Activated CD4-positive, alpha-beta T cell treated with anti-CD3 and anti-CD28 coated beads for 36 hours (primary cell): ENCODE data around the gene STARD13. TPM values are rescaled to one million over a fixed set of nuclear protein-coding genes. Genes with fewer than 3 reads are reported as not detected.

Source experiments
- ATAC-seq: fragments of 200-7000 bp; cut with Tn5 transposase; one replicate; pipeline ENCODE4 v1.10.0; 2021; ENCODE audit warnings: mild to moderate bottlenecking, moderate library complexity
- CTCF ChIA-PET: fragments of 350-600 bp; sonication (Branson Sonifier 250); formaldehyde crosslinking; loops from one replicate; lab custom pipeline; 2021; ENCODE audit warnings: antibody characterized with exemption; lab: Charles Lee
- POLR2A ChIA-PET: fragments of 350-600 bp; sonication (Branson Sonifier 250); formaldehyde crosslinking; loops from one replicate; lab custom pipeline; 2021; ENCODE audit warnings: antibody characterized with exemption, inconsistent platforms; lab: Charles Lee
- DNase-seq: peaks from one replicate; pipeline ENCODE4 v3.0.0-alpha.2; 2020
- H3K27ac Mint-ChIP-seq: one replicate; pipeline ENCODE4 v1.8.0; 2021; ENCODE audit warnings: mixed read lengths
- H3K27me3 Mint-ChIP-seq: one replicate; pipeline ENCODE4 v1.8.0; 2021; ENCODE audit warnings: mixed read lengths
- H3K36me3 Mint-ChIP-seq: one replicate; pipeline ENCODE4 v1.8.0; 2021; ENCODE audit warnings: low read depth, mixed read lengths
- H3K4me1 Mint-ChIP-seq: one replicate; pipeline ENCODE4 v1.8.0; 2021; ENCODE audit warnings: mixed read lengths
- H3K4me3 Mint-ChIP-seq: one replicate; pipeline ENCODE4 v1.8.0; 2021; ENCODE audit warnings: mild to moderate bottlenecking, moderate library complexity, mixed read lengths
- H3K9me3 Mint-ChIP-seq: one replicate; pipeline ENCODE4 v1.8.0; 2021; ENCODE audit warnings: low read depth, mixed read lengths
- intact Hi-C, 2 experiments: fragments of 100-400 bp; cut with DNase I in 1 of 2; cut with micrococcal nuclease in 1 of 2; formaldehyde crosslinking; loops; one replicate each; pipeline versions ENCODE4 v1.14.2 to v1.15.1; 2022 to 2024; cut with DNase I, micrococcal nuclease
- total RNA-seq, 2 experiments: library from RNA; stranded (reverse); gene quantifications; one replicate each; pipeline ENCODE4 v1.2.3, GENCODE V29; 2021

STARD13 gene
- total RNA-seq, 2 experiments from 2014 or later, result 0.35 to 0.57 TPM

DNA sequence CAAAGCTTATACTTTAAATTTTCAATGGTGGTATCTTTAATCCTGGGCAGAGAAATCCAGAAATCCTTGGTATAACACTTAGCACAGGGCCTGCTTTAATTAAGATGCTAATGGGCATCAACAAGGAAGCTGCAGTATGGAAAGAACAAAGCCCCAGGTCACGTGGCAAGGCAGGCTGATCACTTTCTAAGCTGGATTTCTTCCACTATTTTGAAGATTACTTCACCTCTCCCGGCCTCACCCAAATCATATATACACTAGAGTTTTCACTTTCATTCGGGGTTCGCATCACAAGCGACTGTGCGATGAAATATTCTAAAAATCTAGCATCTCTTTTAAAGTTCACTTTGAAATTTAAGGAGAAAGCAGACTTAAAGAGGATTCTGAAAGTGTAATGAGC, 71.8 kb downstream of the STARD13 start:
- no peak for DNase-seq
- Mint-ChIP-seq H3K36me3 (no peaks in the 10 kb centered on the region), H3K9me3 (no peaks in the 10 kb centered on the region), H3K4me1 (no peaks in the 10 kb centered on the region), H3K27me3 (peaks cover 2% of the 10 kb centered on the region), H3K4me3 (no peak overlapping the region), H3K27ac (no peak overlapping the region)
- ChIA-PET CTCF (interaction anchor here (0.8 to 0.9 kb wide), 2 partner anchors 11 to 15 kb away, joined by 3 to 4 read pairs; no protein-coding TSS in a partner anchor), POLR2A (no interaction called here)
- intact Hi-C loops, result no loop called here
- ATAC-seq, result no peak

DNA sequence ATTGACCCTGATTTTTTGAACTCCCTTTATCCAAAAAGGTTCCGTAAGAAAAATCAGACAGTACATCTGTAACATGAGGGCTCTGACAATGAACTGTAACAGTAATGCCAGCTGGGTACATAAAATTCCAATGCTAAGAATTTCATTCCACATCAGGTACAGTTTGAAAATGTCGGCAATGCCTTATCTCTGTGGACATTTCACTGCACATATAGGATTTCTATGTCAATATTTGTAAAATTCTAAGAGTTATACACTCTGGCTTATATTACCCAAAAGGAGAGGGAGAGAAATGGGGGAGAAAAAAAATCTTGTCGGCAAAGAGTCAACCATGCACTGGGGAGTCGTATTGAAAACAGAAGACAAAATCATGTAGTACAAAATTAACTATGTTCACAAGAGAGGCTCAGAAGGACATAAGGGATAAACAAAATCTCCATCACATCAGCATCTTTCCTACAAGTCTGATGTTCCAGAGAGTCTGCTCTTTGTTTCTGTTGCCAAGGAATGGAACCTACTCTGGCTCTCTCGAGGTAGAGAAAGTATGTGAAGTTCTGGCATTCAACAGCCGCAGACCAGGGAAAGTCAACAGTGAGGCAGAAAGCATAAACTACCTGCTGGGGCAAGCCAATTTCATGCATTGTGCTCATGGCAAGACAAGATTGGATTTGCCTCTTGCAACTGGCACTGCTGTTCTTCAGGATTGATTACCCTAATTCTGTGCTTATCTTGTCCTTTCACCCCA, 72.4 kb downstream of the STARD13 start:
- DNase-seq, result no peak
- Mint-ChIP-seq H3K36me3 (no peaks in the 10 kb centered on the region), H3K4me1 (no peaks in the 10 kb centered on the region), H3K9me3 (no peaks in the 10 kb centered on the region), H3K27me3 (peaks cover 3% of the 10 kb centered on the region), H3K27ac (no peak overlapping the region), H3K4me3 (no peak overlapping the region)
- ChIA-PET POLR2A (no interaction called here), CTCF (no interaction called here)
- ATAC-seq, result no peak
- intact Hi-C loops, result no loop called here

DNA sequence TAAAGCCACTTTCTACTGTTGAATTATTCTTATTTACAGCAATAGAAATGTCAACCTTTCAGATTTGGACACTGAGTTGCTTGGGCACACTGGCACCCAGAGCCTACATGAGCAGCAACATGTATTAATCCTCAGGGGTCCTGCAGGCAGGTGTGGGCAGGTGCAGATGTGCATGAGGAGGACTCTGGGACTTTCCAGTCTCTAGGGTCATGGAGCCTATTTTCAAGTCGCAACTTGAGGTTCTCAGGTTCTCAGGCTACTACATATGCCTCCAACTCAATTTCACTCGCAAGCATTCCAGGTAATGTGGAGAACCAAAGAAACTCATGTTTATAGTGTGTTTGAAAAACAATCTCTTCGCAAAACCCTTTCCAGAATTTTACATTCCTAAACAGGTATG, 73.2 kb downstream of the STARD13 start:
- no peak for ATAC-seq
- H3K36me3 Mint-ChIP-seq, result no peaks in the 10 kb centered on the region
- no peaks in the 10 kb centered on the region for H3K9me3 Mint-ChIP-seq
- H3K4me3 Mint-ChIP-seq, result no peak overlapping the region
- no peak overlapping the region for H3K27ac Mint-ChIP-seq
- peaks cover 9% of the 10 kb centered on the region for H3K27me3 Mint-ChIP-seq
- peaks cover 2% of the 10 kb centered on the region for H3K4me1 Mint-ChIP-seq
- ChIA-PET POLR2A (no interaction called here), CTCF (no interaction called here)
- no peak for DNase-seq
- intact Hi-C loops, result no loop called here

DNA sequence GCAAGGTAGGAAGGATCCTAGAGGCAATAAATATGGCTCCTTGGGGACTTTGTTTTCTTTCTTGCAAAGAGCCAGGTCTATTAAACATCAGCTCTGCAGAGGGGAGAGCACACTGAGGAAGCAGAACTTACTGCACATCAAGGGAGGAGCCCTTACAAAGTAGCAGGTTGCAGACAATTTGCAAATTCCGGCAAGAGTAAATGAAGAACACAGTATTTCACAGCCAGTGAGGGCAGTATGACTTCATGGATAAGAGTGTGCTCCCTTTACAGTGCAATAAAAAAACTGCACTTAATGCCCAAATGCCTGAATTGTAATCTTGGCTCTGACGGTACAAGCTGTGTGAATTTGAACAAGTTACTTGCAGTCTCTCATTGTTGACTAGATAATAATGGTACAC, 75.5 kb downstream of the STARD13 start:
- peaks cover 11% of the 10 kb centered on the region for H3K27me3 Mint-ChIP-seq
- CTCF ChIA-PET, result interaction anchor here (0.6 to 1.9 kb wide), 2 partner anchors 13 to 20 kb away, joined by 3 to 4 read pairs; no protein-coding TSS in a partner anchor

DNA sequence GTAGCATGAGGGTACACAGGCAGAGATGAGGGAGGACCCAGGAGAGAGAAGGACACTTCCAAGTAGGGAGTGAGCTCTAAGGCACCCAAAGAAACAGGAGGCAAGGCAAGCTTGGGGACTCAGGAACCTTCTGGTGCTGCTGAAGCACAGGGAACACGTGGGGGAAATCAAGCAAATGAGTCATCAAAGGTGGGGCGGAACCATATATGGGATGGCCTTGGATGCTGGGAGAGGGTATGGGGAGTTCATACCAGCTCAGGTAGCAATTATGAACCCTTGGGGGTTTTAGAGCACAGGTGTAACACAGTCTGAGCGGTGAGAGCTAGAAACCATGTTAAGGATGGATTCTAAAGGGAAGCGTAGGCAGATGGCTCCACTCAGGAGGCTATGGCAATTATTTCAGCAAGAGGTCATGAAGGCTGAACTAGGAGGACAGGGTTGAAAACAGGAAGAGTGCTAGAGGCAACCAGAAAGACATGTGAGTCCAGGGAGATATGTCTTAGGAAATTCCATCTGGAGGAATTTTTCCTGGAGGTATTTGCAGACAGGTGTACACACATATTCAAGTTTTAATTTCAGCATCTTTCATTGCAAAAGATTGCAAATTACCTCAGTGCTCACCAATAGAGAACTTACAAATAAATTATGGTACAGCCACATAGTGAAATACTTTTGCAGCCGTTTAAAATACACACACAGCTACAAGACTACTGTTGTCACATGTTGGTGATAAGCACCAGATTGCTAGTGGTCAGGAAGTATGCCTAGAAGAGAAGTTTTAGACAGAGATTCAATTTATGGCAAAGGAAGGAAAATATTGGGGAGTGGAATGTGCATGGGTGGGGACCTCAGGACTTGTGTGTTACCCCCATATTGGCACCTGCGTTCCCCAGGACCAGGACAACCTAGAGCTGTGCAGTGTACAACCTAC, 77.0 kb downstream of the STARD13 start:
- Mint-ChIP-seq H3K36me3 (no peaks in the 10 kb centered on the region), H3K9me3 (no peaks in the 10 kb centered on the region), H3K27me3 (peaks cover 14% of the 10 kb centered on the region), H3K4me1 (peaks cover 21% of the 10 kb centered on the region), H3K4me3 (no peak overlapping the region), H3K27ac (no peak overlapping the region)
- DNase-seq, result no peak
- CTCF ChIA-PET, result interaction anchor here (1.0 to 1.9 kb wide), 3 partner anchors 17 to 21 kb away, joined by 3 to 4 read pairs (median 3); no protein-coding TSS in a partner anchor
- POLR2A ChIA-PET, result no interaction called here
- no peak for ATAC-seq
- intact Hi-C loops, result no loop called here

More for the DNA sequence above, 75.5 kb downstream of the STARD13 start:
- POLR2A ChIA-PET, result no interaction called here
- Mint-ChIP-seq H3K27ac (no peak overlapping the region), H3K36me3 (no peaks in the 10 kb centered on the region), H3K4me3 (no peak overlapping the region), H3K4me1 (peaks cover 11% of the 10 kb centered on the region), H3K9me3 (no peaks in the 10 kb centered on the region)
- intact Hi-C loops, result no loop called here
- no peak for ATAC-seq
- DNase-seq, result no peak

DNA sequence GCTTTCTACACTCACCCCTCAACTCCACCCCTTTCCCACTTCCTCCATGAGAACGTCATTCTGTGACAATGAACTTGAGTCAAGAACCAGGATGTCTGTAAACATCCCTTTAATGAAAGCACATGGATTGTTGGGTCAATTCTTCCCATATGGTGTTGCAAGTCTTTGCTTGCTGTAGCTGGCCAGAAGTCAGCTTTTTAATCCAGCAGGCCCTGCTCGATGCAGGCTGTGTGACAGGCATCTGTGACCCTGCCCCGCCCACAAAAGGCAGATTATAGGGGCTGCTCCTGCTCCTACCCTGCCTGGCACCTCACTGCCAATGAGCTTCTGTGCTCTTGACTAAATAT, 78.0 kb downstream of the STARD13 start:
- CTCF ChIA-PET, result interaction anchor here (0.6 to 1.1 kb wide), 3 partner anchors 18 to 680 kb away, joined by 3 read pairs; no protein-coding TSS in a partner anchor
- H3K4me3 Mint-ChIP-seq, result no peak overlapping the region

DNA sequence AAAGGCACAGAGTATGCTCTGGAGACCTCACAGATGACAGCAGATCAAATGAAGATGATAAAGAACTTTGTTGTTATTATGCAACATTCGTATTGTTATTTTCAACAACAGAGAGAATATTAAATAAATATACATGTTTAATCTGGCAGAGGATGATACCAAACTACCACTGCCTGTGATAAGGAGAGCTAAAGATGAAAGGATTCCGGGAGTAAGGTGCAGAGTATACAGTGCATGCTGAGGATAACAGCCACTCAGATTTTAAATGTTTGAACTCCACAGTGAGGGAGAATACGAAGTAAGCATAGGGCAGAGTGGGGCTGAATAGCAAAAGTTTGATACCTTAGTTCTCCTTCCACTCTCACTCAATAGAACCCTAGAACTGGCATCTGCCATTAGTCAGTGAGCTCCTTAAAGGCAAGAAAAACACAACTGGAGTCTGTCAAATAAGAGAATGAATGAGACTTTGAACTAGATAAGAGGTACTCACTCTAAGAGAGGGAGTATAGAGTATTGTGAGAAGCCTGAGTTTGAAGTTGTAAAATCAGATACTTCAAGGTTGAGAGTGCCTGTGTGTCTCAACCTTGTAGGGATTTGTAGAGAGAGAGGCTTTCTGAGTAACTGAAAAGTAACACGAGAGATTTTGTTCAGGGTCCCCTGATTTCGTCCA, 78.5 kb downstream of the STARD13 start:
- no peak overlapping the region for H3K27ac Mint-ChIP-seq
- no peak for DNase-seq
- H3K36me3 Mint-ChIP-seq, result no peaks in the 10 kb centered on the region
- POLR2A ChIA-PET, result no interaction called here
- no peak overlapping the region for H3K4me3 Mint-ChIP-seq
- intact Hi-C loops, result no loop called here
- peaks cover 23% of the 10 kb centered on the region for H3K4me1 Mint-ChIP-seq
- H3K9me3 Mint-ChIP-seq, result no peaks in the 10 kb centered on the region
- peaks cover 17% of the 10 kb centered on the region for H3K27me3 Mint-ChIP-seq
- CTCF ChIA-PET, result interaction anchor here (0.6 to 1.1 kb wide), 2 partner anchors 23 to 679 kb away, joined by 3 read pairs; no protein-coding TSS in a partner anchor
- no peak for ATAC-seq

More for the DNA sequence above, 78.0 kb downstream of the STARD13 start:
- Mint-ChIP-seq H3K9me3 (no peaks in the 10 kb centered on the region), H3K27me3 (peaks cover 14% of the 10 kb centered on the region), H3K4me1 (peaks cover 21% of the 10 kb centered on the region), H3K36me3 (no peaks in the 10 kb centered on the region), H3K27ac (no peak overlapping the region)
- intact Hi-C loops, result no loop called here
- DNase-seq (no peak), ATAC-seq (no peak)
- POLR2A ChIA-PET, result interaction anchor here (0.6 kb wide), 1 partner anchor 238 kb away, joined by 10 read pairs; no protein-coding TSS in a partner anchor

DNA sequence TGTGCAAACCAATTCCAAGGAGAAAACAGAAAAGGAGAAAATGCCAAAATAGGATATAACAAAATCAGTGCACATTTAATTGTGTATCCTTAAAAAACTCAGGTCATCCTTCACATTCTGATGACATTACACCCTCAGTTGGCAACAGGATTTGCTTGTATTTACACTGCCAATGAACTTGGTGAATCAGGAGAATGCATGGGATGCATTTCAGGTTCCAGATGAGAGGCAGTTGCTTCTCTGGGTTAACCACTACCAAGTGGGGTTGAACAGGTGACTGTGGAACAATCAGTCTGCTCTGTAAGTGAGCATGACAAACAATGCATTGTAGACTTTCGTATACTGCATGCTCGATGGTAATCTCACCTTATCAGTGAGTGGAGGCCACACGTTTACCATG, 79.1 kb downstream of the STARD13 start:
- peaks cover 23% of the 10 kb centered on the region for H3K4me1 Mint-ChIP-seq
- H3K36me3 Mint-ChIP-seq, result no peaks in the 10 kb centered on the region
- intact Hi-C loops, result no loop called here
- CTCF ChIA-PET, result interaction anchor here (1.2 kb wide), 1 partner anchor 518 kb away, joined by 3 read pairs; no protein-coding TSS in a partner anchor
- no peaks in the 10 kb centered on the region for H3K9me3 Mint-ChIP-seq
- H3K27ac Mint-ChIP-seq, result no peak overlapping the region
- peaks cover 17% of the 10 kb centered on the region for H3K27me3 Mint-ChIP-seq
- POLR2A ChIA-PET, result no interaction called here
- H3K4me3 Mint-ChIP-seq, result no peak overlapping the region
- DNase-seq (no peak), ATAC-seq (no peak)

DNA sequence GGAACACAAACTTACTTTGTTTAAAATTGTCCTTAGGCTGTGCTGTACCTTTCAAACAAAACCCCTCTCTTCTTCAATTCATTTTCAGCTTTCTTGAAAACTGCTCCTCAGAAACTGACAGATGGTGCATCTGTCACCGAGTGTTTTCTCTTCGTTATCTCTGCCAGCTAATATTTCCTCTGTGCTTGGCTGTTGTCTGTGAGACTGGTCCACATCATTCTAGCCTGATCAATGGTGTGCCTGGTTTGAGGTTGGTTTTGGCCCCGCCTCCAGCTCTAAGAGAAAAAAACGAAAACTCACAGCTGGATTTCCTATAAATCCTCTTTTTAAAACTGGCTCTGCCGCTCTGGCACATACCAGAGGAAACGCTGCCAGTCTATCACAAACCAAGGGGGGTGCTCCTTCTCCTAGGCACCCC, 79.7 kb downstream of the STARD13 start:
- ChIA-PET CTCF (interaction anchor here (1.2 kb wide), 1 partner anchor 519 kb away, joined by 3 read pairs; no protein-coding TSS in a partner anchor), POLR2A (no interaction called here)
- peak; percentile 57 for ATAC-seq
- no peak for DNase-seq
- no peak overlapping the region for H3K4me3 Mint-ChIP-seq
- intact Hi-C loops, result no loop called here
- H3K9me3 Mint-ChIP-seq, result no peaks in the 10 kb centered on the region
- peaks cover 17% of the 10 kb centered on the region for H3K27me3 Mint-ChIP-seq
- H3K4me1 Mint-ChIP-seq, result peaks cover 23% of the 10 kb centered on the region
- no peaks in the 10 kb centered on the region for H3K36me3 Mint-ChIP-seq
- no peak overlapping the region for H3K27ac Mint-ChIP-seq

DNA sequence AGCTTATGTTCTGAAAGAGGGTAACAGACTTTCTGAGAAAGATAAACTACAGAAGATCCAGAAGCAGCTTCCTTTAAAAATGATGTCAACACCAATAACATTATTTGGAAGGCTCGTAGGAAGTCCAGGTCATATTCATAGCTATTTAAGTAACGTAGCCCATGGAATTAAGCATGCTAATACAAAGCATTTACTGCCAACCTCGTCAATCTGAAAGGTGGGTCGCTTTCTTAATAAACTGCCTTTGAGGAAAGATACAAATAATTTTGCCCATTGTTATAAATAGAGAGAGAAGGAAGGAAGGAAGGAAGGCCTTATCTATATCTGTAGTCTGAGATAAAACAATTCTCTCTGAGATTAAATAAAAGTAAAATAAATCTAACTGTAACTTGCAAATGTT, 80.3 kb downstream of the STARD13 start:
- DNase-seq (no peak), ATAC-seq (no peak)
- no peak overlapping the region for H3K4me3 Mint-ChIP-seq
- H3K27me3 Mint-ChIP-seq, result peaks cover 17% of the 10 kb centered on the region
- ChIA-PET POLR2A (no interaction called here), CTCF (interaction anchor here (1.2 kb wide), 1 partner anchor 519 kb away, joined by 3 read pairs; no protein-coding TSS in a partner anchor)
- intact Hi-C loops, result no loop called here
- no peaks in the 10 kb centered on the region for H3K36me3 Mint-ChIP-seq
- H3K27ac Mint-ChIP-seq, result no peak overlapping the region
- H3K4me1 Mint-ChIP-seq, result peaks cover 23% of the 10 kb centered on the region
- no peaks in the 10 kb centered on the region for H3K9me3 Mint-ChIP-seq
